MV-4-11 (cell line): ENCODE measurements around the gene MOSPD3.
A peak's percentile ranks its signal among the peaks of the same experiment; 100 is the strongest.

ENCODE experiments used
- DNase-seq: peaks from one replicate; lab custom pipeline; 2025; lab: John Stamatoyannopoulos, UW

The MOSPD3 gene

GRCh38 chr7:100595188-100595587, 17.2 kb upstream of the MOSPD3 start:
- DNase-seq, result no peak

GRCh38 chr7:100598425-100598824, 13.9 kb upstream of the MOSPD3 start:
- peak; percentile 79 for DNase-seq

DNA sequence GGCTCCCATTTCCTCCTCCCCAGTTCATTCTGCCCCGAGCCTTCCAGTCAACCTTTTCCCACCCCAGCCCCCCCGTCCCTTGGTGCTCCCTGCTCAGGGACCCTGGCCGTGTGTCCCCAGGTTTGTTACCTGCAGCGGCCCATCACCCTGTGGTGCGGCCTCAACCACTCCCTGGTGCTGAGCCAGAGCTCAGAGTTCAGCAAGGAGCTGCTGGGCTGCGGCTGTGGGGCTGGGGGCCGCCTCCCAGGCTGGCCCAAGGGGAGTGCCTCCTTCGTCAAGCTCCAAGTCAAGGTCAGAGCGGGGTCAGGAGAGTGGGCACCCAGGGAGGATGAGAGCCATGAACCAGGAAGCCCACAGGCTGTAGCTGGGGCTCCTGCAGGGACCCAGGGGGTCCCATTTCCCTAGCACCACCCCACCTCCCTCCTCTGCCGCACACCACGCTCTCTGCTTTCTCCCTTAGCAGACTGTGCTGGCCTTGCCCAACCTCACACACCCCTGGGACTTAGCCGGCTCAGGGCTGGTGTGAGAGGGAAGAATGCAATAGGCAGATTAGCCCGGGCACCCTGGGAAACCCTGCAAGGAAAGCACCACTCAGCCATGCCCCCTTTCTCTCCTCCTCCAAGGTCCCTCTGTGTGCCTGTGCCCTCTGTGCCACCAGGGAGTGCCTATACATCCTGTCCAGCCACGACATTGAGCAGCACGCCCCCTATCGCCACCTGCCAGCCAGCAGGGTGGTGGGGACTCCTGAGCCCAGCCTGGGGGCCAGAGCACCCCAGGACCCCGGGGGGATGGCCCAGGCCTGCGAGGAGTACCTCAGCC, 12.2 kb upstream of the MOSPD3 start:
- DNase-seq, result no peak

DNA sequence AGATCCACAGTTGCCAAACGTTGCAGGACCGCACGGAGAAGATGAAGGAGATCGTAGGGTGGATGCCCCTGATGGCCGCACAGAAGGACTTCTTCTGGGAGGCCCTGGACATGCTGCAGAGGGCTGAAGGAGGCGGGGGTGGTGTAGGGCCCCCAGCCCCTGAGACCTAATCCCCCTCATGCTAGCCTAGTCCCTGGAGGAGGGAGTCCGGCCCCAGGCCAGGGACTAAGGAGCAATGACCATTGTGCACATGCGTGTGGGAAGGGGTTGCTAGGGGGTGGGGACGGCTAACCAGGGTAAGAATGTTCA, 11.7 kb upstream of the MOSPD3 start:
- no peak for DNase-seq

DNA sequence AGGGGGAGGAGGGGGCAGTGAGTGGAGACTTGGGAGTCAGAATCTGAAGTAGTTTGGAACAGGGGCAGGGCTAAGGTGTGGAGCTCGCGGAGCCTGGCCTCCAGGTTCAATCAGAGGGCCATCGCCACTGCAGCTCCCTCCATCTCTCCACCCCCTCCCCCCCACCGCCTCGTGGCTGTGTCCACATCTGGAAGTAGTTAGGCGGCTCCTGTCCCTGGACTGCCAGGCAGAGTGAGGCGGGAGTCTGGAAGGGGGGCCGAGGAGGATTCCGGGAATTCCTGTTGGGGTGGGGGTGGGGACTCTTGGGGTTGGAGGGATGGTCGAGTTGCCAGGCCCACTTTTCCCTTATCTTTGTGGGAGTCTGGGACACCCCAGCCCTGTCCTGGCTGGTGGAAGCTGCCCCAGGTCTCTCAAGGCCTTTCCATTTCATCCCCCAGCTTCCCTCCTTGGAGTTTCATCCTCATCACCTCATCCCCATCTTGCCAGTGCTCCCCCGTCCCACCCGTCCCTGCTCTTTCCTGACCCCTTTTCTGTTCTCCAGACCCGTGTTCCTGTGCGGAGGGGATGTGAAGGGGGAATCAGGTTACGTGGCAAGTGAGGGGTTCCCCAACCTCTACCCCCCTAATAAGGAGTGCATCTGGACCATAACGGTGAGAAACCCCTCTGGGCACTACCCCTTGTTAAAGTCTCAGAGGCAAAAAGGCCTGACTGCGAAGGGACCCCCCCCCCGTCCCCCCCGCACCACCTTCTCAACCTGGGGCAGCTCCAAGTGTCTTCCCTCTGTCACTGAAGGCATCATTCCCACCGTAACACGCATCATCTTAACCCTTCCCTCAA, 9.2 kb upstream of the MOSPD3 start:
- DNase-seq, result no peak

GRCh38 chr7:100603726-100604027, 8.7 kb upstream of the MOSPD3 start:
- DNase-seq, result no peak

DNA sequence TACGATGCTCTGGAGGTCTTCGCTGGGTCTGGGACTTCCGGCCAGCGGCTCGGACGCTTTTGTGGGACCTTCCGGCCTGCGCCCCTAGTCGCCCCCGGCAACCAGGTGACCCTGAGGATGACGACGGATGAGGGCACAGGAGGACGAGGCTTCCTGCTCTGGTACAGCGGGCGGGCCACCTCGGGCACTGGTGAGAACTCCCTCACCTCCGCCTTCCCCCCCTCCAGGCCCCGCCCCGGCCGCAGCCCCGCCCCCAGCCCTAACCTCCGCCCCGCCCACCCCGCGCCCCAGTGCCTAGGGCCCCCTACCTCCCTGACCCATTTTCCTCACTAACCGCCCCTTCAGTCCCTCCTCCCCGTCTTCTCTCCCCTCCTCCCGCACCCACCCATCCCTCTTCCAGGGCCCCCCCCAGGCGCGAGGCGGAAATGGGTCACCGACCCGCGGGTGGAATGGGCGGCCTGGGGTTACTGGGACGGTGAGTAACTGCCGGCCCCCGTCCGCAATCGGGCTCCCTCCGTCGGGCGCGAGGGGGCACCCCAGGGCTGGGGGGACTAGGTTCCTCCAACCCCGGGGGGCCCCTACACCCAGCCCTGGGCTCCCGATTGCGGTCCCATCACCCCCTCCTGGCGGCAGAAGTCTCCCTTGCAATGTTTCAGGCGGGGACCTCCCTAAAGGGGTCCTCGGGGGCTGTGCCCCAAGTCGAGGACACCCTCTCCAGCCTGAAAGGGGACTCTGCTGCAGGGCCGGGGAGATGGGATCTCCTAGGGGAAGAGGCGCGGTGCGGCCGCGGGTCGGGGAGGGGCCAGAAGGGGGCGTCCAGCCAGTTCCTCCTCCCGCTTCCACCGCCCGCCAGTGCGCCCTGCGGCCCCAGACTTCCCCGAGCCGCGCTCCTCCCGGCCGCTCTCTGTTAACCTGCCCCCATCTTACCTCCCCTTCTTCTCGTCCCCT, 8.0 kb upstream of the MOSPD3 start:
- peak; percentile 74 for DNase-seq

DNA sequence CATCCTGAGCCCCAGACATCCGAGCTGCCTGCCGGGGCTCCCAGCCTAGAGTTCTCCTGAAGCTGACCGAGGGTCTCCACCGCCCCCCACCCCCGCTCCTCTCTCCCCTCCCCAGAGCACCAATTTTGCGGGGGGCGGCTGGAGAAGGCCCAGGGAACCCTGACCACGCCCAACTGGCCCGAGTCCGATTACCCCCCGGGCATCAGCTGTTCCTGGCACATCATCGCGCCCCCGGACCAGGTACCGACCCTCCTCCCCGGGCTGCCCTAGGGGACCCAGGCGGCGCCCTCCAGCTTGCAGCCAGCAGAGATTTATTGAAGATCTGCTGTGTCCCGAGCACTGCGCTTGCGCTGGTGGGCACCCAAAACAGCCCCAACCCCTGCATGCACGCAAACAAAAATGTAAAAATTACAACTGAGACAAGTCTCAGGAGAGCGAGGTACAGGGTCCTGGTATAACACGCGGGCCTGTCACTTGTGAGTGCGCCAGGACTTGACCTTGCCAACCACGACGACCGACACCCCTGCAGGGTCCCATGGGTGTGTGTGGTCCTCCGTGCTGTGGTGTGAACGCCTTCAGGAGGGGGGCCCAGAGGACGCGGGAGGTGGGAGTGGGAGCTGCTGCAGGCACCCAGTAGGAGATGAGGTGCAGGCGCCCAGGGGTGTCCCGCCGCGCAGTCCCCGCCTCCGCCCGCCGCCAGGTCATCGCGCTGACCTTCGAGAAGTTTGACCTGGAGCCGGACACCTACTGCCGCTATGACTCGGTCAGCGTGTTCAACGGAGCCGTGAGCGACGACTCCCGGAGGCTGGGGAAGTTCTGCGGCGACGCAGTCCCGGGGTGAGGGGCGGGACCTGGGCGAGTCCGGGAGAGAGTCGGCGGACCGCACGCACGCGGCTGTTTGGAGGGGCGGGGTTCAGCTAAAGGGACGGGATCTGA, 7.1 kb upstream of the MOSPD3 start:
- DNase-seq, result no peak

DNA sequence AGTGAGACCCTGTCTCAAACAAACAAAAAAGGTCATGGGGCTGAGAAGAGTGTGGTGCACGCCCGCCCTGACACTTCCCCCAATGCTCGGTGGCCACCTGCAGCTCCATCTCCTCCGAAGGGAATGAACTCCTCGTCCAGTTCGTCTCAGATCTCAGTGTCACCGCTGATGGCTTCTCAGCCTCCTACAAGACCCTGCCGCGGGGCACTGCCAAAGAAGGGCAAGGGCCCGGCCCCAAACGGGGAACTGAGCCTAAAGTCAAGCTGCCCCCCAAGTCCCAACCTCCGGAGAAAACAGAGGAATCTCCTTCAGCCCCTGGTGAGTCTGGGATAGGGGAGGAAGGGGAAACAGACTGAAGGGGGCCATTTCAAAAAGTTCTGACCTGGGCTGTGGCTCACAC, 6.0 kb upstream of the MOSPD3 start:
- no peak for DNase-seq

- DNase-seq, result no peak
Observed at GRCh38 chr7:100607111-100607510, 5.2 kb upstream of the MOSPD3 start.

DNA sequence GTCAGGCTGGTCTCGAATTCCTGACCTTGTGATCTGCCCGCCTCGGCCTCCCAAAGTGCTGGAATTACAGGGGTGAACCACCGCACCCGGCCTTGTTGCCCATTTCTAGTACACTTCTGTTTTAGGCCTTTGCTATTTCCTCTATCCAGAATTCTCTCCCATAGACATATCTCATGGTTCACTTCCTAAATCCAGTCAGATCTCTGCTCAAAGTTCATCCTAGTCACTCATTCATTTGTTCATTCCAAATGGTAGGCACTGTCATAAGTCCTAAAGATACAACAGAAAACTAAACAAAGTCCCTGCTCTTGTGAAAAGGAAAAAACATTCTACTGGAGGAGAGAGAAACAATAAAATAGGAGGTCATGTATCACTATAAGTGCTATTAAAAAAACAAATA, 2.4 kb upstream of the MOSPD3 start:
- no peak for DNase-seq

- DNase-seq, result peak; percentile 39
Observed at GRCh38 chr7:100612730-100613390, 520 bp downstream of the MOSPD3 start.

- DNase-seq, result peak; percentile 75
Observed at GRCh38 chr7:100613412-100614175, 1.3 kb downstream of the MOSPD3 start.

DNA sequence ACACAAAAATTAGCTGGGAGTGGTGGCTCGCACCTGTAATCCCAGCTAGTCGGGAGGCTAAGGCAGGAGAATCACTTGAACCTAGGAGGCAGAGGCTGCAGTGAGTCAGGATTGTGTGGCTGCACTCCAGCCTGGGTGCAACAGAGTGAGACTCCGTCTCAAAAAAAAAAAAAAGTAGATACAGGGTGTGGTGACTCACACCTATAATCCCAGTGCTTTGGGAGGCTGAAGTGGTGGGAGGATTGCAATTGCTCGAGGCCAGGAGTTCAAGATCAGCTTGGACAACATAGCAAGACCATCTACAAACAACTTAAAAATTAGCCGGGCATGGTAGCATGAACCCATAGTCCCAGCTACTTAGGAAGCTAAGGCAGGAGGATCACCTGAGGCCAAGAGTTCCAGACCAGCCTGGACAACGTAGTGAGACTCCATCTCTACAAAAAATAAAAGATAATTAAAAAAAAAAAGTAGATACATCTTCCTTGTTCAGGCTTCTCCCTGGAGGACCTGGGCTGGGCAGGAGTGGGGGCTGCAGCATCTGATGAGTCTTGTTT, 2.0 kb downstream of the MOSPD3 start:
- peak; percentile 13 for DNase-seq

DNA sequence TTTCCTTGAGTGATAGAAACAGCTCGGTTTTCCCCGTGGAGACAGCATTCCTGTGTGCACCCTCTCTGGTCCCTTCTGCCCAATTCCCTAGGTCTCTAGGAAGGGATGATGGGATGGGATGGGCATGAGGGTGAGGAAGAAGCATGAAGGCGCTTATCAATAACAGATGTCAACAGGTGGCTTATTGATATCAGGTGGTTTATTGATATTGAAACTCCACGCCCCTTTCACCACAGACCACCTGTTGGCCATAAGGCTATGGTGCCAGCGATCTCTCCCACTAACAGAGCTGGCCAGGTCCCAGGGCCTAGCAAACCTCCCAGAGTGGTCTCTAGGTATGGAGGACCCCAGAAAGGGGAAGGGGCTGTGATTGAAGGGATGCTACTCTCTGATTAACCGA, 7.9 kb downstream of the MOSPD3 start:
- no peak for DNase-seq

DNA sequence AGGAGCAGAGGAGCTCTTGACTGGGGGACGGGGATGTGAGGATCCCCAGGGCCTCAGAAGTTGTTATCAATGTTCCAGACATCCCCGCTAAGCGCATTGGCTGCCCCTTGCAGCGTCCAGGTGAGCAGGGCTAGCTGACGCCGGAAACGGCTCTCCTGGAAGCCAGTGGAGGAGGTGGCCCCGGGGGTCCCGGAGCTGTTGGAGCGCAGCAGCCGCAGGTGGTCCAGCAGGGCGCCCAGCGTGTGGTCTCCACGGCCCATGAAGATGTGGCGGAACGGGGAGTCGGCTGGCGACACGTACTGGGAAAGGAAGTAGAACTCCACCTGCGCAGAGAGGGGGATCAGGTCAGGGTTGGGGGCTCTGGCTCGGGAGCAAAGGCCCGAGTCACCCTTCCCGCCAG, 8.5 kb downstream of the MOSPD3 start:
- no peak for DNase-seq

GRCh38 chr7:100621554-100621953, 9.2 kb downstream of the MOSPD3 start:
- no peak for DNase-seq

- no peak for DNase-seq
Observed at GRCh38 chr7:100623951-100624824, 11.8 kb downstream of the MOSPD3 start.

GRCh38 chr7:100626055-100626454, 13.7 kb downstream of the MOSPD3 start:
- DNase-seq, result no peak
